ENCODE results near the gene IER5. TPM values are rescaled to one million over a fixed set of nuclear protein-coding genes. Genes with fewer than 3 reads are reported as not detected.

The IER5 gene
- total and polyA plus RNA-seq, 2 experiments from 2014 or later, result 8.1 to 38.5 TPM

DNA sequence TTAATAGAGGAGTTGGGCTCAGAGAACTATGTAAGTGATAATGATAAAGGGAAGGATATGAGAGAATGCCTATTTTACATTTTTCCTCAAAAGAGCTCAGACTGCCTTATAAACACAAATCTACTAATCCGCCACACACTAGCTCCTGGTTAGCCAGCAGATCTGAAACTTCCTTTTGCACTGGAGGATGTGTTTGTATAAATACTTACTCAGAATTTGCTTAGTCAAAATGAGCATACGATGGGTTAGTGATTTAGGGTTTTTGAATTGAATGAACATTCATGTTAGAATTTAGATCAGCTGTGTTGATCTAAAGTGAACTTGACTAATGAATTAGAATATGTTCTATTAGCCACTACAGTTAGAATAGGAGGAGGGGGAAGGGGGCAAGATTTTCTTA is 9.1 kb upstream of the IER5 start:
- Histone ChIP-seq H3K36me3 (ENCODE audit: low read depth) (no peaks in the 10 kb centered on the region), H3K27ac (peak overlapping the region; percentile 95), H3K4me2 (ENCODE audit: unreplicated experiment) (no peak overlapping the region), H2AFZ (no peak overlapping the region), H3F3A (ENCODE audit: insufficient read depth) (peaks cover 25% of the 10 kb centered on the region), H3K4me1 (ENCODE audit: insufficient read depth) (peaks cover 28% of the 10 kb centered on the region), H3K9me2 (ENCODE audit: insufficient read depth) (no peaks in the 10 kb centered on the region), H3K79me2 (ENCODE audit: insufficient read depth) (no peaks in the 10 kb centered on the region), H3K9me3 (ENCODE audit: low read depth) (no peaks in the 10 kb centered on the region), H4K20me1 (ENCODE audit: insufficient read depth) (no peaks in the 10 kb centered on the region), H3K9ac (peak overlapping the region; percentile 68; the same call in 1 of the 2 replicates), H3K27me3 (replicated peaks; ENCODE audit: insufficient read depth) (no peaks in the 10 kb centered on the region), H3K4me3 (no peak overlapping the region)
- in situ Hi-C loops (cut with MboI), result no loop called here
- 54 to 57% methylated on average over 2 of the region's 2 CpGs for WGBS, 2 experiments (ENCODE audit: low coverage in 1 of 2, low lambda C conversion rate in 2 of 2, missing lambda C conversion rate in 2 of 2)
- TF ChIP-seq EZH2phosphoT487 (IDR thresholded peaks at IDR 0.05; ENCODE audit: insufficient read depth, low read depth) (no peak), EZH2 (IDR thresholded peaks at IDR 0.05; ENCODE audit: insufficient read depth, poor library complexity, severe bottlenecking) (no peak)
- DNase-seq, result no peak

DNA sequence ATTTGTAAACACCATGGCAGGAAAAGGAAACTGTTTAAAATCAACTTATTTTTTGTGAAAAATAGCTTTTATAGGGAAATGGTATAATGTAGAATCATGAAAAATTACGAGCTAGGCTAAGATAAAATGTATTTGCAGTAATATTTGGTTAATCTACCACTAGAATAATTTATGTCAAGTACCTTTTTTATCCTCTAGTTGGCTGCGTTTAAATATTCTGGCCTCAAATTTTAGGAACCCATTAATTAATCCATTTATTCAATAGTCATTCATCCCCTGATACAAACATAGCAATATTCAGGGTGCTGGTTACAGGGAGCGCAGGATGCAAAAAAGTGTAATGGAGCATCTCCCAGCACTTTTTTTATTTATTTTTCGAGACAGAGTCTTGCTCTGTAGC is 8.6 kb upstream of the IER5 start:
- Histone ChIP-seq H3F3A (ENCODE audit: insufficient read depth) (peaks cover 25% of the 10 kb centered on the region), H3K9me2 (ENCODE audit: insufficient read depth) (no peaks in the 10 kb centered on the region), H3K9ac (no peak overlapping the region), H3K4me3 (no peak overlapping the region), H4K20me1 (ENCODE audit: insufficient read depth) (no peaks in the 10 kb centered on the region), H3K9me3 (ENCODE audit: low read depth) (no peaks in the 10 kb centered on the region), H2AFZ (no peak overlapping the region), H3K27ac (no peak overlapping the region), H3K79me2 (ENCODE audit: insufficient read depth) (no peaks in the 10 kb centered on the region), H3K36me3 (ENCODE audit: low read depth) (no peaks in the 10 kb centered on the region), H3K4me1 (ENCODE audit: insufficient read depth) (peaks cover 28% of the 10 kb centered on the region), H3K4me2 (ENCODE audit: unreplicated experiment) (no peak overlapping the region), H3K27me3 (replicated peaks; ENCODE audit: insufficient read depth) (no peaks in the 10 kb centered on the region)
- in situ Hi-C loops (cut with MboI), result no loop called here
- WGBS, 2 experiments (ENCODE audit: low coverage in 1 of 2, low lambda C conversion rate in 2 of 2, missing lambda C conversion rate in 2 of 2), result 56 to 63% methylated on average over 4 of the region's 4 CpGs
- TF ChIP-seq EZH2 (IDR thresholded peaks at IDR 0.05; ENCODE audit: insufficient read depth, poor library complexity, severe bottlenecking) (no peak), EZH2phosphoT487 (IDR thresholded peaks at IDR 0.05; ENCODE audit: insufficient read depth, low read depth) (no peak)
- DNase-seq, result no peak

DNA sequence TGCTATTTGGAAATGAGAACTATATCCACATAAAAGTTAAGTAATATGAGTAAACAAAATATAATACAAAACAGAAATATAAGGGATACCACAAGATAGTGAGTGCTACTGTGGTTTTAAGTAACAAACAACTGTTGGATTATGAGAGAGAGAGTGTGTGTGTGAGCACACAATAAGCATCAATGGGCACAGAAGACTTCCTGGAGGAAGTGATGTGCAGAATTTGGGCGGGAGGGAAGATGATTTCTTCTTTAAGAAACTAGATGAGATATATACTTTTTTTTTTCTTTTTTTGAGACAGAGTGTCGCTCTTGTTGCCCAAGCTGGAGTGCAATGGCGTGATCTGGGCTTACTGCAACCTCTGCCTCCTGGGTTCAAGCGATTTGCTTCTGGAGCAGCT is 7.9 kb upstream of the IER5 start:
- in situ Hi-C loops (cut with MboI), result no loop called here

DNA sequence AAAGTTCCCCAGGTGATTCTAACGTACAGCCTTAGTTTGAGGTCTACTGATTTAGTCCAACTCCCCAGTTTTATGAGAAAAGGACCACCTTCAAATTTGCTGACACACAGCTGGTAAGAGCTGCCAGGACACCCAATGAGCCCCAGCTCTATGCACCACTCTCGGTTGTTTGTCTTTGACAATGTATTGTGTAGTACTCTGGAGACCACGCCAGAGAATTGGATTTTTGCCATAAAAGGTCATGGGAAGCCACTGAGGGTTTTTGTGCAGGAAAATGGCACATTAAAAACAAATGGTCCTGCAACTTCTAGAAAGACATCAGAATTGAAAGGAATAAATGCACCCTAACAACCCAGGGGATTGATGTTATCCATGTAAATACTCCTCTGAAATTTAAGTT is 7.1 kb upstream of the IER5 start:
- Histone ChIP-seq H3F3A (ENCODE audit: insufficient read depth) (peaks cover 25% of the 10 kb centered on the region), H4K20me1 (ENCODE audit: insufficient read depth) (no peaks in the 10 kb centered on the region), H3K4me1 (ENCODE audit: insufficient read depth) (peaks cover 28% of the 10 kb centered on the region), H3K36me3 (ENCODE audit: low read depth) (no peaks in the 10 kb centered on the region), H2AFZ (no peak overlapping the region), H3K4me2 (ENCODE audit: unreplicated experiment) (no peak overlapping the region), H3K27ac (no peak overlapping the region), H3K4me3 (no peak overlapping the region), H3K9me3 (ENCODE audit: low read depth) (no peaks in the 10 kb centered on the region), H3K79me2 (ENCODE audit: insufficient read depth) (no peaks in the 10 kb centered on the region), H3K27me3 (replicated peaks; ENCODE audit: insufficient read depth) (no peaks in the 10 kb centered on the region), H3K9me2 (ENCODE audit: insufficient read depth) (no peaks in the 10 kb centered on the region), H3K9ac (no peak overlapping the region)
- 88 to 89% methylated on average over 3 of the region's 3 CpGs for WGBS, 2 experiments (ENCODE audit: low coverage in 1 of 2, low lambda C conversion rate in 2 of 2, missing lambda C conversion rate in 2 of 2)
- no peak for DNase-seq
- TF ChIP-seq EZH2 (IDR thresholded peaks at IDR 0.05; ENCODE audit: insufficient read depth, poor library complexity, severe bottlenecking) (no peak), EZH2phosphoT487 (IDR thresholded peaks at IDR 0.05; ENCODE audit: insufficient read depth, low read depth) (no peak)
- in situ Hi-C loops (cut with MboI), result no loop called here

More for the DNA sequence above, 7.9 kb upstream of the IER5 start:
- Histone ChIP-seq H3K4me1 (ENCODE audit: insufficient read depth) (peaks cover 28% of the 10 kb centered on the region), H3K27me3 (replicated peaks; ENCODE audit: insufficient read depth) (no peaks in the 10 kb centered on the region), H3K9ac (no peak overlapping the region), H3K4me2 (ENCODE audit: unreplicated experiment) (no peak overlapping the region), H2AFZ (no peak overlapping the region), H3F3A (ENCODE audit: insufficient read depth) (peaks cover 25% of the 10 kb centered on the region), H3K27ac (no peak overlapping the region), H3K36me3 (ENCODE audit: low read depth) (no peaks in the 10 kb centered on the region), H3K79me2 (ENCODE audit: insufficient read depth) (no peaks in the 10 kb centered on the region), H3K9me3 (ENCODE audit: low read depth) (no peaks in the 10 kb centered on the region), H3K4me3 (no peak overlapping the region), H3K9me2 (ENCODE audit: insufficient read depth) (no peaks in the 10 kb centered on the region), H4K20me1 (ENCODE audit: insufficient read depth) (no peaks in the 10 kb centered on the region)
- DNase-seq, result no peak
- TF ChIP-seq EZH2phosphoT487 (IDR thresholded peaks at IDR 0.05; ENCODE audit: insufficient read depth, low read depth) (no peak), EZH2 (IDR thresholded peaks at IDR 0.05; ENCODE audit: insufficient read depth, poor library complexity, severe bottlenecking) (no peak)
- 98% methylated on average over 4 of the region's 4 CpGs for WGBS, 2 experiments (ENCODE audit: low coverage in 1 of 2, low lambda C conversion rate in 2 of 2, missing lambda C conversion rate in 2 of 2)
